ENCODE results near the gene TSPAN10.

Gene TSPAN10

GRCh38 chr17:81680150-81680549 is 43.2 kb downstream of the TSPAN10 start:
- no peak for DNase-seq (ENCODE audit: low read depth)
- TF ChIP-seq, protein P1, sequence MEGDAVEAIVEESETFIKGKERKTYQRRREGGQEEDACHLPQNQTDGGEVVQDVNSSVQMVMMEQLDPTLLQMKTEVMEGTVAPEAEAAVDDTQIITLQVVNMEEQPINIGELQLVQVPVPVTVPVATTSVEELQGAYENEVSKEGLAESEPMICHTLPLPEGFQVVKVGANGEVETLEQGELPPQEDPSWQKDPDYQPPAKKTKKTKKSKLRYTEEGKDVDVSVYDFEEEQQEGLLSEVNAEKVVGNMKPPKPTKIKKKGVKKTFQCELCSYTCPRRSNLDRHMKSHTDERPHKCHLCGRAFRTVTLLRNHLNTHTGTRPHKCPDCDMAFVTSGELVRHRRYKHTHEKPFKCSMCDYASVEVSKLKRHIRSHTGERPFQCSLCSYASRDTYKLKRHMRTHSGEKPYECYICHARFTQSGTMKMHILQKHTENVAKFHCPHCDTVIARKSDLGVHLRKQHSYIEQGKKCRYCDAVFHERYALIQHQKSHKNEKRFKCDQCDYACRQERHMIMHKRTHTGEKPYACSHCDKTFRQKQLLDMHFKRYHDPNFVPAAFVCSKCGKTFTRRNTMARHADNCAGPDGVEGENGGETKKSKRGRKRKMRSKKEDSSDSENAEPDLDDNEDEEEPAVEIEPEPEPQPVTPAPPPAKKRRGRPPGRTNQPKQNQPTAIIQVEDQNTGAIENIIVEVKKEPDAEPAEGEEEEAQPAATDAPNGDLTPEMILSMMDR (IDR thresholded peaks at IDR 0.05; ENCODE audit: control insufficient read depth, extremely low read depth, insufficient read depth), result no peak
- H3K4me3 ChIP-seq (ENCODE audit: low read depth, low read length), result no peak overlapping the region

- TF ChIP-seq, protein P1 (IDR thresholded peaks at IDR 0.05; ENCODE audit: control insufficient read depth, extremely low read depth, insufficient read depth), result no peak
- DNase-seq (ENCODE audit: low read depth), result no peak
These were observed 44.7 kb downstream of the TSPAN10 start for GRCh38 chr17:81681672-81682071.

DNA sequence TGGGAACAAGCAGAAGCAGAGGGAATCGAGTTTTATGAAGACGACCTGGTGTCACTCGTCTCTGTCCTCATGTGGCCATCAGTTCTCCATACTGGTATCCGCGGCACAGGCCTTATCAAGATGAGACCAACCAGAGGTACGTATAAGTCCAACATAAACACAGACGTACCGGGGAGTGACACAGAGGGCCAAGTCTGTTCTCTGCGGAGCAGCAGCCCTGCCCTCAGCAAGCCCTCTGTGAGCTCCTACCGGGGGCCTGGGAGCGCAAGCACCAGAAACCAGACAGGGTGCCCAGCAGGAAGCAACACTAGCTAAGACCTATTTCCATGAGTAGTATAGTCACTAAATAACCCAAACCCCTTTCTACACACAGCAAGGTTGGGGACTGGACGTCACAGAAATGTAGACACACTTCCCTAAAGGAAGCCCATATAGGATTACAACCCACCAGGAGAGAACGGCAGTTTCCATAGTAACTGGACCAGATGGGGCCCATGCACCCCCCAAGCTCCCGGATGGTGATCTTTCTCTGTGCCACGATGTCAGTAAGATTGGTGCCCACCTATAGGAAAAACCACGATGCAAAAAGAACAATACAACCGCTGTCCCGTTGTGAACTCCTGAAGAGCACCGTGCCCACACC is 45.7 kb downstream of the TSPAN10 start:
- TF ChIP-seq, protein P1 (IDR thresholded peaks at IDR 0.05; ENCODE audit: control insufficient read depth, extremely low read depth, insufficient read depth), result no peak
- DNase-seq (ENCODE audit: low read depth), result no peak
- peak overlapping the region; percentile 99 for H3K4me3 ChIP-seq (ENCODE audit: low read depth, low read length)

More at GRCh38 chr17:81681672-81682071, 44.7 kb downstream of the TSPAN10 start:
- no peak overlapping the region for H3K4me3 ChIP-seq (ENCODE audit: low read depth, low read length)

- TF ChIP-seq, protein P1 (IDR thresholded peaks at IDR 0.05; ENCODE audit: control insufficient read depth, extremely low read depth, insufficient read depth), result no peak
- peak overlapping the region; percentile 99 for H3K4me3 ChIP-seq (ENCODE audit: low read depth, low read length)
- DNase-seq (ENCODE audit: low read depth), result no peak
These were observed 46.2 kb downstream of the TSPAN10 start for GRCh38 chr17:81683208-81683583.

- TF ChIP-seq, protein P1 (IDR thresholded peaks at IDR 0.05; ENCODE audit: control insufficient read depth, extremely low read depth, insufficient read depth), result no peak
- peak; percentile 95 for DNase-seq (ENCODE audit: low read depth)
- H3K4me3 ChIP-seq (ENCODE audit: low read depth, low read length), result peak within 1 kb of the TSS; percentile 99
These were observed 46.8 kb downstream of the TSPAN10 start, which contains the start of the genes ARL16 and HGS for GRCh38 chr17:81683584-81684441. Gene ARL16, minus strand, starts transcription at chr17:81683797. Its CDS starts 44 bp downstream, at chr17:81683753. Gene HGS, plus strand, starts transcription at chr17:81684011. Its CDS starts 56 bp downstream, at chr17:81684067.

DNA sequence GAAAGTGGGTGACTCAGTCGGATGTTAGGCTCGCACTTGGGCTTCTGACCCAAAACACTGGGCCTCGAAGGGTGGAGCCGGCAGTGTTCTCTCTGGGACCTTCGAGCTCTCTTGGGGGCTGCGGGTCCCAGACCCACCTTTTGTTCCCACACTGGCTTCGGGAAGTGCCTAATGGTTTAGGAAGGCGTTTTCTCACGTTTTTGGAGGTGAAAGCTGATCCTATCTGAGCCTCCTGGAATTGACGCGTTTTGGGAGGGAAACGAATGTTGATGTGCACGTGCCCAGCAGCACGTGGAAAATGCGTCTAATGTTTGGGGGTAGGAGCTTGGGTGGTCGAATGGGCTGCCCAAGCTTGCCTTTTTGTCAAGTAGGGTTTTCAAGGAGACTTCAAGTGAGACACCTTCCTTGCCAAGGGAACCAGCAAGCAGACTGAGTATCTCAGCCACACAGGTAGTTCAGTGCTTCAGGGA is 47.5 kb downstream of the TSPAN10 start:
- no peak for DNase-seq (ENCODE audit: low read depth)
- H3K4me3 ChIP-seq (ENCODE audit: low read depth, low read length), result peak overlapping the region; percentile 99
- TF ChIP-seq, protein P1 (IDR thresholded peaks at IDR 0.05; ENCODE audit: control insufficient read depth, extremely low read depth, insufficient read depth), result no peak

Measured in LNCaP clone FGC (cell line).